ENCODE data around the gene TMEM39A. TPM values are rescaled to one million over a fixed set of nuclear protein-coding genes. Genes with fewer than 3 reads are reported as not detected.

TMEM39A gene, protein sequence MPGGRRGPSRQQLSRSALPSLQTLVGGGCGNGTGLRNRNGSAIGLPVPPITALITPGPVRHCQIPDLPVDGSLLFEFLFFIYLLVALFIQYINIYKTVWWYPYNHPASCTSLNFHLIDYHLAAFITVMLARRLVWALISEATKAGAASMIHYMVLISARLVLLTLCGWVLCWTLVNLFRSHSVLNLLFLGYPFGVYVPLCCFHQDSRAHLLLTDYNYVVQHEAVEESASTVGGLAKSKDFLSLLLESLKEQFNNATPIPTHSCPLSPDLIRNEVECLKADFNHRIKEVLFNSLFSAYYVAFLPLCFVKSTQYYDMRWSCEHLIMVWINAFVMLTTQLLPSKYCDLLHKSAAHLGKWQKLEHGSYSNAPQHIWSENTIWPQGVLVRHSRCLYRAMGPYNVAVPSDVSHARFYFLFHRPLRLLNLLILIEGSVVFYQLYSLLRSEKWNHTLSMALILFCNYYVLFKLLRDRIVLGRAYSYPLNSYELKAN
- total RNA-seq: 10 to 100 TPM; 45.4 to 51.2 TPM
- 10 to 100 TPM in 1 of 2 donors, 1 to 10 TPM in 1; 9.3 to 30.3 TPM for polyA plus RNA-seq
- long read RNA-seq, donor 1, full-length matches to known transcripts: 5 of 12 reads
- long read RNA-seq, donor 1, partial matches to known transcripts: 7 of 12 reads
- long read RNA-seq, donor 1, other reads (novel, unspliced or antisense): 0 of 12 reads
- long read RNA-seq, donor 2, full-length matches to known transcripts: 2 of 2 reads
- long read RNA-seq, donor 2, partial matches to known transcripts: 0 of 2 reads
- long read RNA-seq, donor 2, other reads (novel, unspliced or antisense): 0 of 2 reads
- long read RNA-seq, donor 3, full-length matches to known transcripts: 3 of 10 reads
- long read RNA-seq, donor 3, partial matches to known transcripts: 7 of 10 reads
- long read RNA-seq, donor 3, other reads (novel, unspliced or antisense): 0 of 10 reads
- long read RNA-seq, donor 4, full-length matches to known transcripts: 1 of 1 reads
- long read RNA-seq, donor 4, partial matches to known transcripts: 0 of 1 reads
- long read RNA-seq, donor 4, other reads (novel, unspliced or antisense): 0 of 1 reads
- long read RNA-seq, donor 5, full-length matches to known transcripts: 7 of 31 reads
- long read RNA-seq, donor 5, partial matches to known transcripts: 24 of 31 reads
- long read RNA-seq, donor 5, other reads (novel, unspliced or antisense): 0 of 31 reads

DNA sequence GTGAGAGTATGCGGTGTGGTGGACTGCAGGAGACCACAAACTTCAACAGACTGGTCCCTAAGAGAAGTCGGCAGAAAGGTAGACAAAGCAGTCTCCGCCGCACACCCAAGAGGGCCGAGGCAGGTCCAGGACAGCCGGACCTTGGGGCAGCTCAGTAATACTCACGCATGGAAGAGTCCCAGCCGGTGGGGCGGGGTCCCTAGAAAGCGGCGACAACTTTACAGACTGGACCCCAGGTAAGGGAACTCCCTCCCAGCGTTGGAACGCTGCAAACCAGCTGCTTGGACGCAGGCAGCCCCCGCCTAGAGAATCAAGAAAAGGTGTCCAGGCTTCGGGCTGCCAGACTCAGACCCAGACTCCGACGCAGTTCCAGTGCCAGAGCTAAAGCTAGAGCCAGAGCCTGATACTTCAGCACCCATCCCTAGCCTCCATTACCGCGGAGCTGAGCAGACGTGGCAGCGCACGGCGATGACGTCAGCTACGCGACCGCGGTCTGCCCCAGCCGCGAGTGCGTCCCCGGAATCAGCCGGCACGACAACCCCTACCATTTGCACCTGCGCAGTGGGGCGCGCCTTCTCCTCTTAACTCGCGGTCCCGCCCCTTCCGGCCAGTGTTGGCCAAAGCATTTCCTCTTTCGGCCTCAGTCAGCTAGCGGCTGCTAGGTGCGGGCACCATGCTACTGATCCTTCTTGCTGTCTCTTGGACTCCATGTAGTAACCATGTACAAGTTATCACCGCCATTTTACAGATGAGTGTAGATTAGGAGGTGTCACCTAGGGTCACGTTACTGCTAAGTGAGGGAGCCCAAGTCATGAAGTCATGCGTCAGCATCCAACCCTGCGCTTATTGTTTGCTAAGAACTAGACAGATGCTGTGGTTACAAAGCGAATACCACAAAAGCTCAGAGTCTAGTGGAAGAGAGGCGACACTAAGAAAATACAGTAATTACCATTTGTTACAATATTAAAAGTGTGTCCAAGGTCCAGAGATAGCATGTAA is at the start of gene TMEM39A:
Gene TMEM39A (minus strand): TSS at position 445 of the 999 bp plus-strand sequence. CDS start 1,541 bp downstream, outside the sequence.
- WGBS, 2 donors: 3 to 5% methylated on average over 51 of the region's 51 CpGs
- Histone ChIP-seq H3K36me3 (ENCODE audit: control insufficient read depth in 4 of 4, insufficient read depth in 4 of 4, low read length in 4 of 4) (peaks cover 2 to 18% (median 14%) of the 10 kb centered on the region in 4 donors), H3K4me3 (peak within 1 kb of the TSS; percentile 93), H3K27ac (ENCODE audit: low read depth in 1 of 2, low read length in 1 of 2) (peak within 1 kb of the TSS; percentile 87 to 93), H3K4me1 (ENCODE audit: control insufficient read depth in 5 of 5, insufficient read depth in 5 of 5, low read length in 5 of 5) (peaks cover 0 to 15% (median 7%) of the 10 kb centered on the region in 5 donors), H3K9ac (ENCODE audit: insufficient read depth in 1 of 2, low read length in 2 of 2) (peak within 1 kb of the TSS; percentile 92 to 98), H3K9me3 (ENCODE audit: control insufficient read depth in 4 of 4, insufficient read depth in 3 of 4, low read length in 3 of 4) (no peaks in the 10 kb centered on the region), H3K27me3 (ENCODE audit: control insufficient read depth in 3 of 3, insufficient read depth in 3 of 3, low read length in 2 of 3) (no peaks in the 10 kb centered on the region)
- peak; percentile 95 for ATAC-seq (ENCODE audit: insufficient read depth, low FRiP score)
- peak; percentile 99 for DNase-seq
- TF ChIP-seq, protein P1, sequence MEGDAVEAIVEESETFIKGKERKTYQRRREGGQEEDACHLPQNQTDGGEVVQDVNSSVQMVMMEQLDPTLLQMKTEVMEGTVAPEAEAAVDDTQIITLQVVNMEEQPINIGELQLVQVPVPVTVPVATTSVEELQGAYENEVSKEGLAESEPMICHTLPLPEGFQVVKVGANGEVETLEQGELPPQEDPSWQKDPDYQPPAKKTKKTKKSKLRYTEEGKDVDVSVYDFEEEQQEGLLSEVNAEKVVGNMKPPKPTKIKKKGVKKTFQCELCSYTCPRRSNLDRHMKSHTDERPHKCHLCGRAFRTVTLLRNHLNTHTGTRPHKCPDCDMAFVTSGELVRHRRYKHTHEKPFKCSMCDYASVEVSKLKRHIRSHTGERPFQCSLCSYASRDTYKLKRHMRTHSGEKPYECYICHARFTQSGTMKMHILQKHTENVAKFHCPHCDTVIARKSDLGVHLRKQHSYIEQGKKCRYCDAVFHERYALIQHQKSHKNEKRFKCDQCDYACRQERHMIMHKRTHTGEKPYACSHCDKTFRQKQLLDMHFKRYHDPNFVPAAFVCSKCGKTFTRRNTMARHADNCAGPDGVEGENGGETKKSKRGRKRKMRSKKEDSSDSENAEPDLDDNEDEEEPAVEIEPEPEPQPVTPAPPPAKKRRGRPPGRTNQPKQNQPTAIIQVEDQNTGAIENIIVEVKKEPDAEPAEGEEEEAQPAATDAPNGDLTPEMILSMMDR (IDR thresholded peaks at IDR 0.05; ENCODE audit: control extremely low read depth, extremely low read depth): no peak

DNA sequence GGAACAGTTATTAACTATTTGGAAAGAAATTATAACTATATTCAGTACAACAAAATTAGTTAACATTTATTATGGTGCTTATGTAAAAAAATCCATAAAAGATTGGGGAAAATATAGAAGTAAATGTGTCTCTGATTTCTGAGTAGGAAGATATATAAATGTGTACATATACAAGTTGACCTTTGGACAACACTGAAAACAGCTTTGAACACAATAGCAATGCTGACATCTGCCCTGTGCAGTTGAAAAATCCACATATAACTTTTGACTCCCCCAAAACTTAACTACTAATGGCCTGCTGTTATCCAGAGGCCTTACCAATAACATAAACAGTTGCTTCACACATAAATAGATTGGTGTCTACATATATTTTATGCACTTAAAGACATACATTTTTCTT is 47.3 kb upstream of the TMEM39A start:
- peaks cover 15 to 32% (median 18%) of the 10 kb centered on the region in 4 donors for H3K36me3 ChIP-seq (ENCODE audit: control insufficient read depth in 4 of 4, insufficient read depth in 4 of 4, low read length in 4 of 4)
- TF ChIP-seq, protein P1 (IDR thresholded peaks at IDR 0.05; ENCODE audit: control extremely low read depth, extremely low read depth): no peak
- H3K4me1 ChIP-seq (ENCODE audit: control insufficient read depth in 5 of 5, insufficient read depth in 5 of 5, low read length in 5 of 5): peaks cover 0 to 4% (median 0%) of the 10 kb centered on the region in 5 donors
- no peaks in the 10 kb centered on the region for H3K27me3 ChIP-seq (ENCODE audit: control insufficient read depth in 3 of 3, insufficient read depth in 3 of 3, low read length in 2 of 3)
- H3K9me3 ChIP-seq (ENCODE audit: control insufficient read depth in 4 of 4, insufficient read depth in 3 of 4, low read length in 3 of 4): no peaks in the 10 kb centered on the region
- DNase-seq (no peak), ATAC-seq (ENCODE audit: insufficient read depth, low FRiP score) (no peak)
- H3K9ac ChIP-seq (ENCODE audit: insufficient read depth in 1 of 2, low read length in 2 of 2): no peak overlapping the region
- no peak overlapping the region for H3K4me3 ChIP-seq
- H3K27ac ChIP-seq (ENCODE audit: low read depth in 1 of 2, low read length in 1 of 2): no peak overlapping the region

Measured in lung (tissue), 16 donors.